Esophagus muscularis mucosa (tissue), 4 donors: ENCODE data around the gene ELOB. TPM values are rescaled to one million over a fixed set of nuclear protein-coding genes. Genes with fewer than 3 reads are reported as not detected.

Source experiments
- DNase-seq: peaks from one replicate; pipeline ENCODE4 v3.0.0-alpha.2; 2017; ENCODE audit errors: extremely low spot score
- H3K27ac ChIP-seq, 4 donors: fragments of 200-600 bp; sonication (generic); replicated peaks in 1 of 4; 1 replicate in 3 of 4; 2 replicates in 1 of 4; pipeline ENCODE4 v1.5.1; 2016 to 2019; ENCODE audit warnings: mild to moderate bottlenecking in 1 of 4
- H3K27me3 ChIP-seq, 4 donors: fragments of 200-600 bp; sonication (generic); one replicate each; pipeline versions ENCODE4 v1.5.1 to v1.6.0; 2016 to 2019
- H3K36me3 ChIP-seq, 4 donors: fragments of 200-600 bp; sonication (generic); one replicate each; pipeline ENCODE4 v1.5.1; 2016 to 2019
- H3K4me1 ChIP-seq, 4 donors: fragments of 200-600 bp; sonication (generic); one replicate each; pipeline ENCODE4 v1.5.1; 2016 to 2019
- H3K4me3 ChIP-seq, 4 donors: fragments of 200-600 bp; sonication (generic); 1 replicate in 2 of 4; 2 replicates in 2 of 4; pipeline ENCODE4 v1.5.1; 2016 to 2019; ENCODE audit warnings: mild to moderate bottlenecking in 4 of 4, moderate library complexity in 1 of 4
- H3K9me3 ChIP-seq, 4 donors: fragments of 200-600 bp; sonication (generic); 1 replicate in 3 of 4; 2 replicates in 1 of 4; pipeline ENCODE4 v1.5.1; 2016 to 2019
- CTCF ChIP-seq, 3 experiments: fragments of 200-600 bp in 2 of 3; fragments of 450-650 bp in 1 of 3; sonication (generic) in 2 of 3; IDR thresholded peaks; one replicate each; pipeline ENCODE4 v1.5.1; 2017 to 2019; ENCODE audit warnings: antibody characterized with exemption in 3 of 3, mild to moderate bottlenecking in 2 of 3, moderate library complexity in 1 of 3
- EP300 ChIP-seq: sonication (generic); formaldehyde crosslinking; IDR thresholded peaks from one replicate; pipeline ENCODE4 v1.6.1; 2017; ENCODE audit warnings: antibody characterized with exemption
- POLR2A ChIP-seq: fragments of 450-650 bp; IDR thresholded peaks from one replicate; pipeline ENCODE4 v1.6.1; 2017; ENCODE audit warnings: antibody characterized with exemption, moderate library complexity, mild to moderate bottlenecking, low read depth
- POLR2AphosphoS5 ChIP-seq, 2 donors: sonication (generic); formaldehyde crosslinking; IDR thresholded peaks; one replicate each; pipeline ENCODE4 v1.6.1; 2017; ENCODE audit warnings: antibody characterized with exemption in 2 of 2
- WGBS: methylation state at CpG from one replicate; pipeline ENCODE4 v1.1.5; 2018; 5-methylcytosine and 5-hydroxymethylcytosine counted together
- intact Hi-C: fragments of 100-400 bp; cut with DNase I; formaldehyde crosslinking; loops from one replicate; pipeline ENCODE4 v1.15.1; 2023
- total RNA-seq, 4 donors: library from RNA; depleted of rRNA; stranded (reverse); fragments of >200 nt; gene quantifications; one replicate each; pipeline versions ENCODE4 v1.1.0 to v1.2.1, GENCODE V29; 2016

ELOB gene
- total RNA-seq, 4 donors from 2014 or later = 199 to 229 (median 213) TPM

DNA sequence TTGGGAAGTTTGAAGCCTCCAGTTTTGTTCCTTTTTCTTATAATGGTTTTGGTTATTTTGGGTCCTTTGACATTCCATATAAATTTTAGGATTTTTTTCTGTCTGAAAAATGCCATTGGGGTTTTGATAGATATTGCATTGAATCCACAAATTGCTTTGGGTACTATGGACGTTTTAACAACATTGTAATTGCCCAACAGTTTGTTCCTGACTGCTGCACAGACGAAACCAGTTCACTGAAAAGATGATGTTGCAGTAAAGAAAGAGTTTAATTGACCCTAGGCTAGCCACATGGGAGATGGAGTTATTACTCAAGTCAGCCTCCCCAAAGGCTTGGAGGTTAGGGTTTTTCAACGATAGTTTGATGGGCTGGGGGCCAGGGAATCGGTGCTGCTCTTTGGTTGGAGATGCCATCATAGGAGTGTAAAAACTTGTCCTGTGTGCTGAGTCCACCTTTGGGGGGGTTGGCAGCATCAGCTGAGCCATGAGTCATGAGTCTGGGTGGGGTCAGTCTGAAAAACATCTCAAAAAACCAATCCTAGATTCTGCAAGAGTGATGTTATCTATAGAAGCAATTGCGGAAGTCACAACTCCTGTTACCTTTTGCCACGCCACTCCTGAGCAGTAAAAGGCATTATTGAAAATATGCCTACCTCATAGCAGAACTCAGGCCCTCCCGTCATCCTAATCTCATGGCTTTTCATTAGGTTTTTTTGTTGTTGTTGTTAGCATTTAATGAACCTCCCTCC is 18.5 kb upstream of the ELOB start:
- 73% methylated on average over 7 of the region's 7 CpGs for WGBS
- H3K4me3 ChIP-seq = no peak overlapping the region
- no peaks in the 10 kb centered on the region for H3K4me1 ChIP-seq
- intact Hi-C loops = no loop called here
- no peaks in the 10 kb centered on the region for H3K36me3 ChIP-seq
- H3K9me3 ChIP-seq = no peaks in the 10 kb centered on the region
- H3K27ac ChIP-seq = no peak overlapping the region
- TF ChIP-seq CTCF (IDR thresholded peaks at IDR 0.05) (no peak), POLR2A (no peak), EP300 (no peak), POLR2AphosphoS5 (IDR thresholded peaks at IDR 0.05) (no peak)
- peaks cover 0 to 66% (median 2%) of the 10 kb centered on the region in 4 donors for H3K27me3 ChIP-seq
- DNase-seq = no peak

GRCh38 chr16:2792940-2793339 is 15.9 kb upstream of the ELOB start:
- Histone ChIP-seq H3K9me3 (no peaks in the 10 kb centered on the region), H3K27me3 (peaks cover 0 to 69% (median 5%) of the 10 kb centered on the region in 4 donors)
- intact Hi-C loops = no loop called here

DNA sequence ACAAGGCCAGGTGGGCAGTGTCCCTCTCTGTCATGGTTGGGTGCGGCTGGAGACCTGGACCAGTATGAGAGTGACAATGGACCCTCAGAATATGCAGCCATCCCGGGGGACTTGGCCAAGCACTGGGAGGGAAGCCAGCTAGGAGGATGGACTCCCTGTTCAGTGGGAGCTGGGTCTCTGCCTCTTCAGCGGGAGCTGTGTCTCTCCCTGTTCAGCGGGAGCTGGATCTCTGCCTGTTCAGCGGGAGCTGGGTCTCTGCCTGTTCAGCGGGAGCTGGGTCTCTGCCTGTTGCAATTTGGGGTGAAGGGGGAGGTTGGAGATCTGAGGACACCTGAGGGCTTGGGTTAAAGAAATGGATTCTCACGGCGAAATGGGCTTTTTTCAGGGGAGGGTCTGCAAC is 14.1 kb upstream of the ELOB start:
- Histone ChIP-seq H3K27me3 (peaks cover 0 to 81% (median 13%) of the 10 kb centered on the region in 4 donors), H3K4me3 (no peak overlapping the region), H3K9me3 (no peaks in the 10 kb centered on the region), H3K27ac (no peak overlapping the region), H3K36me3 (no peaks in the 10 kb centered on the region), H3K4me1 (no peaks in the 10 kb centered on the region)
- TF ChIP-seq POLR2AphosphoS5 (IDR thresholded peaks at IDR 0.05) = no peak
- TF ChIP-seq EP300 = no peak
- no peak for TF ChIP-seq POLR2A
- no peak for TF ChIP-seq CTCF (IDR thresholded peaks at IDR 0.05)
- no peak for DNase-seq
- intact Hi-C loops = no loop called here
- WGBS = 71% methylated on average over 8 of the region's 8 CpGs

More at GRCh38 chr16:2792940-2793339, 15.9 kb upstream of the ELOB start:
- no peak for DNase-seq
- Histone ChIP-seq H3K4me3 (no peak overlapping the region), H3K27ac (no peak overlapping the region), H3K36me3 (no peaks in the 10 kb centered on the region), H3K4me1 (no peaks in the 10 kb centered on the region)
- TF ChIP-seq POLR2AphosphoS5 (IDR thresholded peaks at IDR 0.05) = no peak
- TF ChIP-seq CTCF (IDR thresholded peaks at IDR 0.05) = no peak
- TF ChIP-seq POLR2A = no peak
- no peak for TF ChIP-seq EP300
- WGBS = 81% methylated on average over 10 of the region's 10 CpGs

GRCh38 chr16:2790631-2791030 is 13.6 kb upstream of the ELOB start:
- H3K9me3 ChIP-seq = no peaks in the 10 kb centered on the region
- no peak overlapping the region for H3K4me3 ChIP-seq
- no peaks in the 10 kb centered on the region for H3K36me3 ChIP-seq
- TF ChIP-seq POLR2A = no peak
- TF ChIP-seq CTCF (IDR thresholded peaks at IDR 0.05) = no peak
- TF ChIP-seq EP300 = no peak
- no peak for TF ChIP-seq POLR2AphosphoS5 (IDR thresholded peaks at IDR 0.05)
- peaks cover 0 to 4% (median 3%) of the 10 kb centered on the region in 4 donors for H3K4me1 ChIP-seq
- no peak overlapping the region for H3K27ac ChIP-seq
- intact Hi-C loops = no loop called here
- peaks cover 0 to 85% (median 19%) of the 10 kb centered on the region in 4 donors for H3K27me3 ChIP-seq
- WGBS = 76% methylated on average over 5 of the region's 5 CpGs
- no peak for DNase-seq
